Esophagus (tissue), 2 donors: ENCODE measurements around the gene CCDC9. TPM values are rescaled to one million over a fixed set of nuclear protein-coding genes. Genes with fewer than 3 reads are reported as not detected.

Source experiments
- H3K27ac ChIP-seq, 2 donors: one replicate each; pipeline ENCODE4 v1.5.1; 2013; ENCODE audit warnings: low read depth in 2 of 2, mild to moderate bottlenecking in 2 of 2, inconsistent platforms in 1 of 2, low read length in 1 of 2, moderate library complexity in 1 of 2
- H3K27me3 ChIP-seq, 2 donors: one replicate each; pipeline ENCODE4 v1.6.1; 2013; ENCODE audit warnings: low read length in 2 of 2, control low read depth in 1 of 2, mild to moderate bottlenecking in 1 of 2; ENCODE audit not compliant: insufficient read depth in 2 of 2, control insufficient read depth in 1 of 2
- H3K36me3 ChIP-seq, 2 donors: one replicate each; pipeline ENCODE4 v1.6.1; 2013; ENCODE audit warnings: low read length in 1 of 2; ENCODE audit not compliant: control insufficient read depth in 2 of 2, insufficient read depth in 2 of 2
- H3K4me1 ChIP-seq, 2 donors: one replicate each; pipeline ENCODE4 v1.6.1; 2013; ENCODE audit warnings: low read length in 1 of 2; ENCODE audit not compliant: control insufficient read depth in 2 of 2, insufficient read depth in 2 of 2
- H3K4me3 ChIP-seq, 2 donors: one replicate each; pipeline ENCODE4 v1.5.1; 2013; ENCODE audit warnings: low read length in 2 of 2, mild to moderate bottlenecking in 2 of 2, low read depth in 1 of 2, moderate library complexity in 1 of 2
- H3K9me3 ChIP-seq, 2 donors: one replicate each; pipeline ENCODE4 v1.6.1; 2013; ENCODE audit warnings: mild to moderate bottlenecking in 2 of 2, low read depth in 1 of 2, low read length in 1 of 2, moderate library complexity in 1 of 2; ENCODE audit not compliant: control insufficient read depth in 2 of 2, insufficient read depth in 1 of 2
- WGBS, 2 donors: extraction: QIAGEN DNeasy Blood & Tissue Kit; methylation state at CpG; one replicate each; pipeline ENCODE4 v1.1.7; 2013; 5-methylcytosine and 5-hydroxymethylcytosine counted together
- polyA plus RNA-seq, 2 donors: library from polyadenylated mRNA; stranded (reverse); fragments of 200-250 nt; gene quantifications; one replicate each; pipeline ENCODE4 v1.2.3, GENCODE V29; 2013
- donor health status: healthy with polysubstance abuse.
- donor health status: Bipolar disorder and iron deficiency.

The CCDC9 gene
- polyA plus RNA-seq, 2 donors: 12.9 to 22.2 TPM

DNA sequence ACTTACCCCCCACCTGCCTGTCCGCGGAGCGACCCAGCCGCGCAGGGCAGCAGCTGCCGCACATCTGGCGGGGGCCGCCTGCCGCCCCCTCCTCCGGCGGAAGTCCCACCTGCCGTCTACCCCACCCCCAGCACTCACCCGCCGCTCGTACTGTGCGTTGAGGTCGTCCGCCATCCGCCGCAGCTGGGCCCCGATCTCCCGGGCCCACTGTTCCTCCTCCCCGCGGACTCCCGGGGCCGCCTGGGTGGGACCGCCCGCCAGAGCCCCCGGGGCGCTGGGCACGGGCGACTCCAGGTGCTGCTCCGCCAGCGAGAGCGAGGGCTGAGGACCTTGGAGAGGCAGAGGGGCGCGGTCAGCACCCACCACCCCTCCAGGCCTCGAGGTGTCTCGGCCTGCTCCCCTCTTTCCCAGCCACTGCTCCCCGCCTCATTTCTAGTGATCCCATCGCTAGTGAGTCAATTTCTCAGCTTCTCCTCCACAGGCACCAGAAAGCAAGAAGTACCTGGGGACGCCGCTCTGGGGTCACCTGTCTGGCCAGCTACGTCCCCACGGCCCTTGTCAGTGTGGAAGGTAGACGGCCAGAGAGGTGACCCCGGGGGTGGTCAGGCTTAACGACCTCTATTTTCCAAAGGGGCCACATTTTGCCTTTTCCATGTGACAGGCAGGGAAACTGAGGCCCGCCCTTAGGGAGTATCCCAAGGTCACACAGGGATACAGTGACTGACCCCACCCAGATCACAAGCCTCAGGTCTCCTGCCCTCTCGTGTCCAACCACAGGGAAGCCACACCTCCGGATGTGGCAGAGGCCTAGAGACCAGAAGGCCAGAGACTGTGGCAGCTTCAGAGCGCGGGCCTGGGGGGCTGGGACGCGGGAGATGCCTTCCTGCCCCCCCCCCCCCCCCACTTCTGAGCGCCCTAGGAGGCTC, 29.6 kb upstream of the CCDC9 start:
- H3K36me3 ChIP-seq: peaks cover 0 to 2% of the 10 kb centered on the region in 2 donors
- no peaks in the 10 kb centered on the region for H3K9me3 ChIP-seq
- WGBS, 2 donors: 4 to 7% methylated on average over 51 to 56 of the region's 56 CpGs
- peak overlapping the region; percentile 95 to 96 for H3K27ac ChIP-seq
- H3K4me3 ChIP-seq: peak overlapping the region; percentile 48 to 53
- no peaks in the 10 kb centered on the region for H3K27me3 ChIP-seq
- peaks cover 0 to 32% of the 10 kb centered on the region in 2 donors for H3K4me1 ChIP-seq

DNA sequence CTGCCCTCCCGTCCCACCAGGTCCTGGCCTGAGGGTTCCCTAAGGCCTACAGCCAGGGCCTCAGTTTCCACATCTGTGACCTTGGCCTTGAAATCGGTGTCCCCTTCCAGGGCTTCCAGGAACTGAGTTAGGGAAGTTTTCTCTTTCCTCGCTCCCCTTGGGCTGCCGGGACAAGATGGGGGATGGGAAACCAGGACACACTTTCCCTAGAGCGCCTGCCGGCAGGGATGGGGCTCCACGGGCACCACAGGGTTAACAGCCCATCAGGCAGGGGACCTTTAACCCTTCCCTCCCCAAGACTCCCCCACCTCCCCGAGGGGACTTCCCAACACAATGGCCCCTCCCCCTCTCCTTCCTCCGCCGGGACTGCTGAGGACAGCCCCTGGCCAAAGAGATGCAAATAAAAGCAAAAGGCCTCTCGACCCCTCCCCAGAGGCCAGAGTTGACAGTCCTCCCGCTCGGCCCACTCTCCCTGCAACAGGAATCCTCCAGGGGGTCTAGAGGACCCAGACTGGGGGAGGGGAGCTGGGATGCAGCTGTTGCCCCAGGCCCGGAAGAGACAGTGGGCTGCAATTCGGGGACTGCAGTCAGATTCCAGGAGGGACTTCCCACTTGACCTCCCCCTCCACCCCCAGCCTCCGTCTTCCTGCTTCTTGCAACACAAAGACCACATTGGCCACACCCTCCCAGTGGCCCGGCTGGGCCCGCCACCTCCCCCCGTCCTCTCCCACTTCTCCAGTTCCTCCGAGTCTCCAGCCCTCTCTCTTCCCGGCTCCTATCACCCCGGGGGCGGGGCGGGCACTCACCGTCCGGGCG, 28.8 kb upstream of the CCDC9 start:
- H3K4me1 ChIP-seq: peaks cover 0 to 36% of the 10 kb centered on the region in 2 donors
- no peaks in the 10 kb centered on the region for H3K36me3 ChIP-seq
- no peaks in the 10 kb centered on the region for H3K9me3 ChIP-seq
- 3 to 5% methylated on average over 22 to 27 of the region's 27 CpGs for WGBS, 2 donors
- H3K4me3 ChIP-seq: peak overlapping the region; percentile 24 to 36
- peak overlapping the region; percentile 95 to 96 for H3K27ac ChIP-seq
- no peaks in the 10 kb centered on the region for H3K27me3 ChIP-seq

DNA sequence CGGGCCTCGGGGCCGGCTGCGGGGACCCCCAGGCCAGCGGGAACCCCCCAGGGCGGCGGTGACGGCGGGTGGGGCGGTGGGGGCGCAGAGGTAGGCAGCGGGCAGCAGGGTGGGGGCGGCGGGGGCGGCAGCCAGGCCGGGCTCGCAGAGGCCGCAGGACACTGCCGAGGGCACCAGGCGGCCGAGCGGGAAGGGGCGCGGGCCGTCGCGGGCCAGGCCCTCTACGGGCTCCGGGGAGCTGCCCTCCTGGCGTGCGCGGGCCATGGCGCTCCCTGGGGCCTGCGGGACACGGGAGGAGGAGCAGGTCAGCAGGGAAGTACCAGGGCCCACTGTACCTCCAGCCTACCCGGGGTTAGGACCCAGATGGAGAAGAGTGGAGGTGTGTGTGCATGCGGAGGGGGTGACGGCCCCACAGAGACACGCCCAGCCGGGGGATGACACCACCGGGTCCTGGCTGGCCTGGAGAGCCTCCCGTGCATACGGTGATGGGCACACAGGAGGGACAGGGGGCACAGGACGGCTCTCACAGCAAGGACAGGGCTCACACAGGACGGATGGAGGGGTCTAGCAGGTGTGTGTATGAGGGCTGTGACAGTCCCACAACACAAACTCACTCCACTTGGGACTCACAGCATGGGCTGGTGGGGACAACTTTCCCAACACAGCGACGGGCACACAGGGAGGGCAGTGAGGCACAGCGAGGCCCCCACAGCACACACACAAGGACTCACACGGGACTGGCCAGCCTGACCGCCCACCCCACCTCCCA, 28.0 kb upstream of the CCDC9 start:
- Histone ChIP-seq H3K27me3 (no peaks in the 10 kb centered on the region), H3K36me3 (no peaks in the 10 kb centered on the region), H3K4me1 (peaks cover 0 to 36% of the 10 kb centered on the region in 2 donors), H3K27ac (peak overlapping the region; percentile 95 to 96), H3K4me3 (peak overlapping the region; percentile 24 to 36), H3K9me3 (no peaks in the 10 kb centered on the region)
- WGBS, 2 donors: 5 to 7% methylated on average over 32 to 50 of the region's 50 CpGs

DNA sequence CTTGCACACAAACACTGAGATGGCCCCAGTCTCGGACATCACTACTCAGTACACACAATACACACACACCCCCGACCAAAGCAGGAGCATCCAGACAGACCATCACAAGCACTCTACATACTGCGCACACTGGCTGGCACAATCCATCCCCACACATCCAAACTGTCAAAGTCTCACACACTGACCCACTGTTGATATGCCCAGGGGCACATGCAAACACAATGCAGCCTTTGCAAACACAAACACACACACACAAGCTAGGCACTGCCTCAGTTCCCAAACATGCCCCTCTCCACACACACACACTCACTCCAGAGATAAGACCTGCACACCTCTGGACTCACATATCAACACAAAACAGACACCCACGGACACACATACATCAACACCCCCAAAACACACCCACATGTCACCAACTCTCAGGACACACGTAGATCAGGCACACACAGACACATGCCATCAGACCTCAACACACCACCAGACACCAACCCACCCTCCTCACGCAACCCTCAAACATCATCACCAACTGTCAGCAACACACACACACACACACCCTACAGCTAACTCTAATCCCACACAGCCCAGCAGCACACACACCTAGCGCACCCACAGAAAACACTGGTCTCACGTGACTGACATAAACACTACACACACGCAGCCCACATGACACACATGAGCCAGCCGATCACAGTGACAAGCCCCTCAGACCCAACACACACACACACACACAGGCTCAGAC, 27.2 kb upstream of the CCDC9 start:
- no peaks in the 10 kb centered on the region for H3K27me3 ChIP-seq
- H3K36me3 ChIP-seq: no peaks in the 10 kb centered on the region
- H3K4me3 ChIP-seq: peak overlapping the region; percentile 68 to 71
- peaks cover 0 to 36% of the 10 kb centered on the region in 2 donors for H3K4me1 ChIP-seq
- H3K9me3 ChIP-seq: no peaks in the 10 kb centered on the region
- 19 to 22% methylated on average over 10 of the region's 10 CpGs for WGBS, 2 donors
- peak overlapping the region; percentile 95 to 96 for H3K27ac ChIP-seq

DNA sequence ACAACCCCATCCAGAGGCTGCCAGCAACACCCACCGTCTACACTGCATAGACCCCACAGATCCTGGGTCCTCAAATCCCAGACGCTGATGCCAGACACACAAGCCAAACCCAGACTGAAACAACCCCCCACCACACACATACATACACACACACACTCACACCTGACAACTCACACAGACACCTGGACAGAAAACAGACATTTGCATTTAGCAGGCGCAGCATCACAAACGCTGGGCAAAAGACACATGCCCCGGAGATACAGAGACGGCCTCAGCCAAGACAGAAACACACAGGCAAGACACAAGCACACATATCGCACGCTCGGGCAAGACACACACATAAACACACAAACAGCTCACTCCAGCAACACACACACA, 26.7 kb upstream of the CCDC9 start:
- Histone ChIP-seq H3K27me3 (no peaks in the 10 kb centered on the region), H3K36me3 (no peaks in the 10 kb centered on the region), H3K9me3 (no peaks in the 10 kb centered on the region), H3K4me1 (peaks cover 0 to 36% of the 10 kb centered on the region in 2 donors), H3K27ac (peak overlapping the region; percentile 69 to 95), H3K4me3 (peak overlapping the region; percentile 68 to 71)
- WGBS, 2 donors: 5 to 8% methylated on average over 9 of the region's 9 CpGs

DNA sequence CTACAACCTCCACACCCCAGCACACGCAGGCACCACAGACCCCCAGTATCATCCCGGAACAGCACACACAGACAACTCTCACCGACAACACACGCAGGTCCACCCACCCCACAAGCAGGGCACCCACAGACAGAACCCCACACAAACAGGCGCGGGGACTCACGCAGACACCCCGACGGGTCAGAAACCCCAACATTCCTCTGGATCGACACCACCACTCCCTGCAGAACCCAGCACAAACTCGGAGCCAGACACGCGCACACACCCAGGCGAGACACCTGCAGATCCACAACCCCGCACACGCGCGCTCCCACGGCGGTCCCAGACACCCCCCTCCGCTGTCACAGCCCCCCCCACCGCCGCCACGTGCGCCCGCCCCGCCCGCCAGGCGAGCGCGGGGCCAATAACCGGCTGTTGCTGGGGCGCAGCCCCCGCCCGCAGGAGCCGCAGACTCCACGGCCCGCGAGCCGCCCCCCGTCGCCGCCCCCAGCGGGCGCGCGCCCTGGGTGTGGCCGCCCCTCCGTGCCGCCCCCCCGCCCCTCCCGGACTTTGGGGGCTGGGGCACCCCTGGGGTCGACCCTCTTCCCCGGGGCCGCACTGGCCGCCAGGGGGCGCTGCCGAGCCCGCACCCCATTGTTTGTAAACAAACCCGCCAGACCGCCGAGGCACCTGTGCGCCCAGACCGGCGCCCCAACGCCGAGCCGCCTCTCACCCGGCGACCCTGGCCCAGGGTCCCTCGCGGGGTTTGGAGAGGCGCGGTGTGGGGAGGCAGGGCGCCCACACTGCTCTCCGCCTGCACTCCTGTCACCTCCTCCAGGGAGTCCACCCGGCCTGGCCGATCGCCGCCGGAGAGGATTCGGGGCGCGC, 26.0 kb upstream of the CCDC9 start:
- 1% methylated on average over 54 to 84 of the region's 84 CpGs for WGBS, 2 donors
- Histone ChIP-seq H3K27me3 (no peaks in the 10 kb centered on the region), H3K36me3 (no peaks in the 10 kb centered on the region), H3K4me3 (peak overlapping the region; percentile 68 to 71), H3K4me1 (peaks cover 0 to 36% of the 10 kb centered on the region in 2 donors), H3K27ac (peak overlapping the region; percentile 69 to 95), H3K9me3 (no peaks in the 10 kb centered on the region)

DNA sequence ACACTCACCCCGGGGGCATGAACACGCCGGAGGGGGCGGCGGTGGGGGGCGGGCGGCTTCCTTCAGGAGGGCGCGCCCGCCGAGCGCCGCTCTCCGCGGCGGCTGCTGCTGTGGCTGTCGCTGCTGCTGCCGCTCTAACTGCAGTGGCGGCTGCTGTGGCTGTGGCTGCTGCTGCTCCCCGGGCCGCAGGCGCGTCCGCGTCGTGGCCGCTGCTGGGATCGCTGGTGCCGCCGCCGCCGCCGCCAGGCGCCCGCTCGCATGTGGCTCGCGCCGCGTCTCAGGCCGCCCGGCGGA, 25.5 kb upstream of the CCDC9 start, which contains the start of gene BBC3:
BBC3 (minus strand) TSS at position 279 of the 294 bp plus-strand sequence. CDS start 2,768 bp downstream, outside the sequence.
- WGBS, 2 donors: 1% methylated on average over 38 to 43 of the region's 43 CpGs
- Histone ChIP-seq H3K4me3 (peak within 1 kb of the TSS; percentile 68 to 71), H3K9me3 (no peaks in the 10 kb centered on the region), H3K27ac (peak within 1 kb of the TSS; percentile 69 to 95), H3K27me3 (no peaks in the 10 kb centered on the region), H3K4me1 (peaks cover 0 to 36% of the 10 kb centered on the region in 2 donors), H3K36me3 (no peaks in the 10 kb centered on the region)
